ENCODE data around the gene IPO13.

Gene IPO13

GRCh38 chr1:43979528-43980254 is 32.9 kb downstream of the IPO13 start:
- Histone ChIP-seq H3K4me1 (ENCODE audit: insufficient read depth, low read length) (peaks cover 12% of the 10 kb centered on the region), H3K9ac (ENCODE audit: low read depth, low read length) (peak overlapping the region; percentile 54), H3K9me3 (ENCODE audit: control insufficient read depth, insufficient read depth, low read length) (no peaks in the 10 kb centered on the region), H3K36me3 (ENCODE audit: insufficient read depth, low read length) (peaks cover 13% of the 10 kb centered on the region)

GRCh38 chr1:43980255-43981134 is 33.7 kb downstream of the IPO13 start:
- Histone ChIP-seq H3K4me1 (ENCODE audit: insufficient read depth, low read length) (peaks cover 12% of the 10 kb centered on the region), H3K36me3 (ENCODE audit: insufficient read depth, low read length) (peaks cover 13% of the 10 kb centered on the region), H3K9me3 (ENCODE audit: control insufficient read depth, insufficient read depth, low read length) (no peaks in the 10 kb centered on the region), H3K9ac (ENCODE audit: low read depth, low read length) (peak overlapping the region; percentile 54)

GRCh38 chr1:43981135-43981491 is 34.4 kb downstream of the IPO13 start:
- Histone ChIP-seq H3K36me3 (ENCODE audit: insufficient read depth, low read length) (peaks cover 13% of the 10 kb centered on the region), H3K9ac (ENCODE audit: low read depth, low read length) (no peak overlapping the region)

GRCh38 chr1:43981636-43982035 is 34.9 kb downstream of the IPO13 start:
- no peaks in the 10 kb centered on the region for H3K9me3 ChIP-seq (ENCODE audit: control insufficient read depth, insufficient read depth, low read length)
- no peak overlapping the region for H3K9ac ChIP-seq (ENCODE audit: low read depth, low read length)
- H3K36me3 ChIP-seq (ENCODE audit: insufficient read depth, low read length): peaks cover 10% of the 10 kb centered on the region
- H3K4me1 ChIP-seq (ENCODE audit: insufficient read depth, low read length): peaks cover 9% of the 10 kb centered on the region; the same call in 1 of the 2 replicates

More at GRCh38 chr1:43981135-43981491, 34.4 kb downstream of the IPO13 start:
- H3K9me3 ChIP-seq (ENCODE audit: control insufficient read depth, insufficient read depth, low read length): no peaks in the 10 kb centered on the region
- peaks cover 9% of the 10 kb centered on the region; the same call in 1 of the 2 replicates for H3K4me1 ChIP-seq (ENCODE audit: insufficient read depth, low read length)

- no peaks in the 10 kb centered on the region for H3K9me3 ChIP-seq (ENCODE audit: control insufficient read depth, insufficient read depth, low read length)
- peaks cover 4% of the 10 kb centered on the region for H3K36me3 ChIP-seq (ENCODE audit: insufficient read depth, low read length)
- no peak overlapping the region for H3K9ac ChIP-seq (ENCODE audit: low read depth, low read length)
- peaks cover 9% of the 10 kb centered on the region; the same call in 1 of the 2 replicates for H3K4me1 ChIP-seq (ENCODE audit: insufficient read depth, low read length)
Measured at GRCh38 chr1:43982241-43982640, 35.5 kb downstream of the IPO13 start.

- no peaks in the 10 kb centered on the region; the same call in 1 of the 2 replicates for H3K36me3 ChIP-seq (ENCODE audit: insufficient read depth, low read length)
- H3K4me1 ChIP-seq (ENCODE audit: insufficient read depth, low read length): peaks cover 9% of the 10 kb centered on the region; the same call in 1 of the 2 replicates
- H3K9me3 ChIP-seq (ENCODE audit: control insufficient read depth, insufficient read depth, low read length): no peaks in the 10 kb centered on the region
- no peak overlapping the region for H3K9ac ChIP-seq (ENCODE audit: low read depth, low read length)
Measured at GRCh38 chr1:43982808-43983207, 36.1 kb downstream of the IPO13 start.

- no peak overlapping the region for H3K9ac ChIP-seq (ENCODE audit: low read depth, low read length)
- H3K9me3 ChIP-seq (ENCODE audit: control insufficient read depth, insufficient read depth, low read length): no peaks in the 10 kb centered on the region
- no peaks in the 10 kb centered on the region; the same call in 1 of the 2 replicates for H3K36me3 ChIP-seq (ENCODE audit: insufficient read depth, low read length)
- H3K4me1 ChIP-seq (ENCODE audit: insufficient read depth, low read length): 0 out of 2 replicates have a peak, but pooled peaks cover 6% of the 10 kb centered on the region
Measured at GRCh38 chr1:43983253-43983899, 36.6 kb downstream of the IPO13 start.

- Histone ChIP-seq H3K9me3 (ENCODE audit: control insufficient read depth, insufficient read depth, low read length) (no peaks in the 10 kb centered on the region), H3K36me3 (ENCODE audit: insufficient read depth, low read length) (no peaks in the 10 kb centered on the region; the same call in 1 of the 2 replicates), H3K9ac (ENCODE audit: low read depth, low read length) (no peak overlapping the region), H3K4me1 (ENCODE audit: insufficient read depth, low read length) (0 out of 2 replicates have a peak, but pooled peaks cover 6% of the 10 kb centered on the region)
Measured at GRCh38 chr1:43984855-43985254, 38.1 kb downstream of the IPO13 start.

GRCh38 chr1:43985984-43986595 is 39.3 kb downstream of the IPO13 start:
- Histone ChIP-seq H3K36me3 (ENCODE audit: insufficient read depth, low read length) (no peaks in the 10 kb centered on the region; the same call in 1 of the 2 replicates), H3K4me1 (ENCODE audit: insufficient read depth, low read length) (no peaks in the 10 kb centered on the region), H3K9ac (ENCODE audit: low read depth, low read length) (no peak overlapping the region), H3K9me3 (ENCODE audit: control insufficient read depth, insufficient read depth, low read length) (no peaks in the 10 kb centered on the region)

GRCh38 chr1:43986712-43987111 is 40.0 kb downstream of the IPO13 start:
- no peaks in the 10 kb centered on the region for H3K9me3 ChIP-seq (ENCODE audit: control insufficient read depth, insufficient read depth, low read length)
- H3K9ac ChIP-seq (ENCODE audit: low read depth, low read length): no peak overlapping the region
- H3K4me1 ChIP-seq (ENCODE audit: insufficient read depth, low read length): no peaks in the 10 kb centered on the region
- no peaks in the 10 kb centered on the region for H3K36me3 ChIP-seq (ENCODE audit: insufficient read depth, low read length)

GRCh38 chr1:43987159-43987902 is 40.6 kb downstream of the IPO13 start:
- H3K9ac ChIP-seq (ENCODE audit: low read depth, low read length): no peak overlapping the region
- no peaks in the 10 kb centered on the region for H3K36me3 ChIP-seq (ENCODE audit: insufficient read depth, low read length)

GRCh38 chr1:43990271-43991199 is 43.8 kb downstream of the IPO13 start:
- Histone ChIP-seq H3K36me3 (ENCODE audit: insufficient read depth, low read length) (no peaks in the 10 kb centered on the region), H3K4me1 (ENCODE audit: insufficient read depth, low read length) (no peaks in the 10 kb centered on the region; the same call in 1 of the 2 replicates), H3K9me3 (ENCODE audit: control insufficient read depth, insufficient read depth, low read length) (no peaks in the 10 kb centered on the region), H3K9ac (ENCODE audit: low read depth, low read length) (peak overlapping the region; percentile 82)

More at GRCh38 chr1:43987159-43987902, 40.6 kb downstream of the IPO13 start:
- no peaks in the 10 kb centered on the region for H3K4me1 ChIP-seq (ENCODE audit: insufficient read depth, low read length)
- H3K9me3 ChIP-seq (ENCODE audit: control insufficient read depth, insufficient read depth, low read length): no peaks in the 10 kb centered on the region

- H3K36me3 ChIP-seq (ENCODE audit: insufficient read depth, low read length): no peaks in the 10 kb centered on the region
- H3K9ac ChIP-seq (ENCODE audit: low read depth, low read length): peak overlapping the region; percentile 82
- H3K4me1 ChIP-seq (ENCODE audit: insufficient read depth, low read length): no peaks in the 10 kb centered on the region; the same call in 1 of the 2 replicates
- no peaks in the 10 kb centered on the region for H3K9me3 ChIP-seq (ENCODE audit: control insufficient read depth, insufficient read depth, low read length)
Measured at GRCh38 chr1:43991200-43991475, 44.4 kb downstream of the IPO13 start.

Data from ES-I3 (cell line).